Measurements from ENCODE around the gene DIS3L2. TPM values are rescaled to one million over a fixed set of nuclear protein-coding genes. Genes with fewer than 3 reads are reported as not detected.

Gene DIS3L2
- total and polyA plus RNA-seq, 3 experiments from 2014 or later: 16.4 to 29.5 (median 28.6) TPM

DNA sequence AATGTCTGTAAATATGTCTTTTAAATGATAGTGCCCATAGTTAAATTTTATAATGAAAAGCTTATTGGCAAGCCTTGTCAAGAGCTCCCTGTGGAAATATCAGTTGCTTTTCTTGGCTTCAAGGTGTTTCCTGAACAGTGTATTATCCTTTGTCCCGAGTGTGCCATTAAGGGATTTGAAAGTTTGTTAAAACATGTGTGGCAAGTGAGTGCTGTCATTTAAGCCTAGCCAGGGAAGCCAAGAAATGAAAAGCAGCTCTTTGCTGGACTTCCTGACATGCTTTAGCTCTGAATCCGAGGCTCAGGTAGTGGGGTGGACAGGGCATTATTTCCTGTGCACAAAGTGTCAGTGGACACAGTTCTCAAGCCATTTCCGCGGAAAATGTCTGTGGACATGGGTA, 111.5 kb downstream of the DIS3L2 start:
- H3K27me3 Mint-ChIP-seq: no peaks in the 10 kb centered on the region
- no peak for DNase-seq
- no peaks in the 10 kb centered on the region for H3K9me3 Mint-ChIP-seq
- POLR2A ChIA-PET: interaction anchor here (0.6 kb wide), 1 partner anchor 17 kb away, joined by 3 read pairs; no protein-coding TSS in a partner anchor
- CTCF ChIA-PET: no interaction called here
- no peaks in the 10 kb centered on the region for H3K27me3 ChIP-seq (ENCODE audit: insufficient read depth, low read length, poor library complexity, severe bottlenecking)
- H3K4me3 Mint-ChIP-seq: no peak overlapping the region
- no peak overlapping the region for H3K27ac Mint-ChIP-seq
- no peak overlapping the region for H3K4me3 ChIP-seq (ENCODE audit: low read length)
- H3K4me1 Mint-ChIP-seq: peaks cover 37 to 71% (median 57%) of the 10 kb centered on the region in 3 donors
- H3K27ac ChIP-seq (ENCODE audit: low read depth, low read length): no peak overlapping the region
- no peaks in the 10 kb centered on the region for H3K36me3 ChIP-seq (ENCODE audit: insufficient read depth, low read length)
- H3K4me1 ChIP-seq (ENCODE audit: insufficient read depth, low read length): peaks cover 13% of the 10 kb centered on the region
- peaks cover 0 to 3% (median 3%) of the 10 kb centered on the region in 3 donors for H3K36me3 Mint-ChIP-seq
- H3K9me3 ChIP-seq (ENCODE audit: low read length): no peaks in the 10 kb centered on the region

DNA sequence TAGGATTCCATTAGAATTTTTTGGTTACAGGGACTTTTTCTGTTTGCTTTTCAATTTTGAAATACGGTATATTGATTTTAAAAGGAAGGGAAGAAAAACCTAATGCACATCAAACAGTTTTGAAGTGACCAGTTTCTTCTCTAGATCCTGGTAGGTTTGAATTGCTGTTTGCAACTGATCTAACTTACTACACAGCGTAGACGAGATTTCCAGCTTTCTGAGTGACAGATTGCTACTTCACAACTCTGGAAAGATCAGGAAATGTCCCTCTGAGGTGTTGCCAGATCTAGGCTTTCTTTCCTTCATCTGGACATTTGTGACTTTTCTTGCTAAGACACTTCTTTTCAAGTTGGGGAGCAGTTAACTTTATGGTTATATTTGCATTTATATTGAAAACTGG, 112.2 kb downstream of the DIS3L2 start:
- H3K9me3 Mint-ChIP-seq: no peaks in the 10 kb centered on the region
- H3K27ac Mint-ChIP-seq: peak overlapping the region in 1 of 8 donors; percentile 19
- no peaks in the 10 kb centered on the region for H3K27me3 Mint-ChIP-seq
- H3K4me3 Mint-ChIP-seq: no peak overlapping the region
- no peaks in the 10 kb centered on the region for H3K27me3 ChIP-seq (ENCODE audit: insufficient read depth, low read length, poor library complexity, severe bottlenecking)
- peaks cover 0 to 5% (median 3%) of the 10 kb centered on the region in 3 donors for H3K36me3 Mint-ChIP-seq
- ChIA-PET CTCF (no interaction called here), POLR2A (no interaction called here)
- no peak overlapping the region for H3K27ac ChIP-seq (ENCODE audit: low read depth, low read length)
- no peaks in the 10 kb centered on the region for H3K9me3 ChIP-seq (ENCODE audit: low read length)
- no peaks in the 10 kb centered on the region for H3K36me3 ChIP-seq (ENCODE audit: insufficient read depth, low read length)
- no peak overlapping the region for H3K4me3 ChIP-seq (ENCODE audit: low read length)
- peaks cover 38 to 75% (median 60%) of the 10 kb centered on the region in 3 donors for H3K4me1 Mint-ChIP-seq
- no peak for DNase-seq
- peaks cover 13% of the 10 kb centered on the region for H3K4me1 ChIP-seq (ENCODE audit: insufficient read depth, low read length)

DNA sequence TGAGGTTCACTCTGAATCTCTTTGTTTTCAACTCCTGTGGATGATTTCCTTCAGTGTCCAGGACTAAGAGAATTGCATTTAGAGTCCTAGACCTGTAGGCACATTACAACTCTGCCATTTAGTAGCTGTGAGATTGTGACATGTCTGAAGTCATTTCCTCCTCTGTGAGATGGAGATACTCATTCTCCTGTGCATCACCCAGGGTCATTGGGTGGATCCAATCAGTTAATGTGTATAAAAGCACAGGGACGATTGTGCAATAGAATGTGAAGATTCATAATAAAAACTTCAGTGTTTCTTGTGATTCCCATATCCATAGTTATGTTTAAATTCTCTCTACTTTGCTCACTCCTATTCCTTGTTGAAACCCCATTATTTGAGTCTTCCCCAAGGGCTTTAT, 113.6 kb downstream of the DIS3L2 start:
- Histone ChIP-seq H3K27ac (ENCODE audit: low read depth, low read length) (no peak overlapping the region), H3K27me3 (ENCODE audit: insufficient read depth, low read length, poor library complexity, severe bottlenecking) (no peaks in the 10 kb centered on the region), H3K4me1 (ENCODE audit: insufficient read depth, low read length) (peaks cover 13% of the 10 kb centered on the region), H3K4me3 (ENCODE audit: low read length) (no peak overlapping the region), H3K36me3 (ENCODE audit: insufficient read depth, low read length) (no peaks in the 10 kb centered on the region), H3K9me3 (ENCODE audit: low read length) (no peaks in the 10 kb centered on the region)
- Mint-ChIP-seq H3K9me3 (no peaks in the 10 kb centered on the region), H3K27me3 (no peaks in the 10 kb centered on the region), H3K27ac (peak overlapping the region in 2 of 8 donors; percentile 4 to 16), H3K36me3 (peaks cover 3 to 7% (median 3%) of the 10 kb centered on the region in 3 donors), H3K4me3 (no peak overlapping the region), H3K4me1 (peaks cover 31 to 66% (median 59%) of the 10 kb centered on the region in 3 donors)
- CTCF ChIA-PET: no interaction called here
- POLR2A ChIA-PET: no interaction called here
- DNase-seq: no peak

DNA sequence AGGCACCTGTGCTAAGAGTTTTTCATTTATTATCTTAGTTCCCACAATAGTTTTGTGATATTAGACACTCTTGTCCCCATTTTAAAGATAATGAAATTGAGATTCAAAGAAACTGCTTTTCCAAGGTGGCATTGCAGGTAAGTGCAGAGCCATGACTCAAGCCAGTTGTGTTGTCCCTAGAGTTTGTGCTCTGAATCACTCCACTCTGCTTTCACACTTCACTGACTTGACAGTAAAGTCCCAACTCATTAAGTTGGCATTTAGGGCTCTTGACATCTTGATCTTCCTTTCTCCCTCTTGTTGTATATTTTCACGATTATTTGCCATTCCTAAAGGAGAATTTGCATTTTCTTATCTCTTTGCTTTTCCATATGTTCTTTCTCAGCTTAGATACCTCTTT, 114.3 kb downstream of the DIS3L2 start:
- no peak for DNase-seq
- H3K4me1 ChIP-seq (ENCODE audit: insufficient read depth, low read length): peaks cover 11% of the 10 kb centered on the region
- Mint-ChIP-seq H3K27me3 (no peaks in the 10 kb centered on the region), H3K27ac (peak overlapping the region in 3 of 8 donors; percentile 3 to 5 (median 4)), H3K4me1 (peaks cover 28 to 61% (median 59%) of the 10 kb centered on the region in 3 donors), H3K4me3 (no peak overlapping the region), H3K9me3 (no peaks in the 10 kb centered on the region), H3K36me3 (peaks cover 3 to 8% (median 6%) of the 10 kb centered on the region in 3 donors)
- H3K27me3 ChIP-seq (ENCODE audit: insufficient read depth, low read length, poor library complexity, severe bottlenecking): no peaks in the 10 kb centered on the region
- H3K9me3 ChIP-seq (ENCODE audit: low read length): no peaks in the 10 kb centered on the region
- CTCF ChIA-PET: no interaction called here
- POLR2A ChIA-PET: no interaction called here
- no peak overlapping the region for H3K27ac ChIP-seq (ENCODE audit: low read depth, low read length)
- H3K4me3 ChIP-seq (ENCODE audit: low read length): no peak overlapping the region
- no peaks in the 10 kb centered on the region for H3K36me3 ChIP-seq (ENCODE audit: insufficient read depth, low read length)

DNA sequence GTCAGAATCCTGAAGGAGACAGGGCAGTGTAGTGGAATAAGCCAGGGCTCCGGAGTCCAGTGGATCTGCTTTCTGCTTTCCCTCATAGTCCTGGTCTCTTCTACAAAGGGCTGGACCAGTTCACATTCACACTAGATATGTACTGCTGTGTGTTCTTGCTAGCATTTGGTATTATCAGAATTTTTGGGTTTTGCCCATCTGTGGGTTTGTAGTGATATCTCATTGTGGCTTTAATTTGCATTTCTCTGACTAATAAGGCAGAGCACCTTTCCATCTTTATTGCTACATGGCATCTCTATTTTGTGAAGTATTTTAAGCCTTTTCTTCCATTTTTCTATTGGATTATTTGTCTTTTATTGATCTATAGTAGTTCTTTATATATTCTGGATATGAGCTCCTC, 114.8 kb downstream of the DIS3L2 start:
- ChIA-PET POLR2A (no interaction called here), CTCF (no interaction called here)
- Mint-ChIP-seq H3K9me3 (peaks cover 0 to 3% (median 0%) of the 10 kb centered on the region in 5 donors), H3K27ac (peak overlapping the region in 2 of 8 donors; percentile 3 to 5), H3K4me1 (peaks cover 26 to 57% (median 57%) of the 10 kb centered on the region in 3 donors), H3K27me3 (no peaks in the 10 kb centered on the region), H3K36me3 (peaks cover 3 to 8% (median 6%) of the 10 kb centered on the region in 3 donors), H3K4me3 (no peak overlapping the region)
- Histone ChIP-seq H3K27me3 (ENCODE audit: insufficient read depth, low read length, poor library complexity, severe bottlenecking) (no peaks in the 10 kb centered on the region), H3K4me1 (ENCODE audit: insufficient read depth, low read length) (peaks cover 7% of the 10 kb centered on the region), H3K27ac (ENCODE audit: low read depth, low read length) (no peak overlapping the region), H3K9me3 (ENCODE audit: low read length) (no peaks in the 10 kb centered on the region), H3K36me3 (ENCODE audit: insufficient read depth, low read length) (no peaks in the 10 kb centered on the region), H3K4me3 (ENCODE audit: low read length) (no peak overlapping the region)
- DNase-seq: no peak

DNA sequence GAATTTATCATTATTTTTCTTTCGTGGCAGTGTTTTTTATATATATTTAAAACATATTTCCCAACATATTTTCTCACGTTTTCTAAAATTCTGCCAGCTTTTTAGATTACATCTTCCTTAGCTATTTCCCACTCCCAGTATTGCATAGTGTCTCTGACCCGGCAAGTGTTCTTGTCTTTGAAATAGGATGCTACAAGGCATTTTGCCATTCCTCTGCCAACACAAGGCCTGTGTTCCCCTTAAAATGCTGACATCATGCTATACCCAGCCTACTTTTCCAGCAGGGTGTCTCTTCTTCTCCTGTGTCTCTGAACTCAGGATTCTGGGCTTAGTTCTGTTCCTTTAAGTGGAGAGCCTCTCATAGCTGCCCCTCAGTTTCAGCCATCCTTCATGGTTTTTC, 115.2 kb downstream of the DIS3L2 start:
- CTCF ChIA-PET: no interaction called here
- Histone ChIP-seq H3K4me1 (ENCODE audit: insufficient read depth, low read length) (peaks cover 2% of the 10 kb centered on the region), H3K36me3 (ENCODE audit: insufficient read depth, low read length) (no peaks in the 10 kb centered on the region), H3K27me3 (ENCODE audit: insufficient read depth, low read length, poor library complexity, severe bottlenecking) (no peaks in the 10 kb centered on the region), H3K4me3 (ENCODE audit: low read length) (no peak overlapping the region), H3K27ac (ENCODE audit: low read depth, low read length) (no peak overlapping the region), H3K9me3 (ENCODE audit: low read length) (no peaks in the 10 kb centered on the region)
- peak overlapping the region in 1 of 8 donors; percentile 45 for H3K27ac Mint-ChIP-seq
- peaks cover 5 to 8% (median 6%) of the 10 kb centered on the region in 3 donors for H3K36me3 Mint-ChIP-seq
- POLR2A ChIA-PET: no interaction called here
- DNase-seq: no peak
- no peak overlapping the region for H3K4me3 Mint-ChIP-seq
- no peaks in the 10 kb centered on the region for H3K27me3 Mint-ChIP-seq
- peaks cover 0 to 6% (median 0%) of the 10 kb centered on the region in 5 donors for H3K9me3 Mint-ChIP-seq
- H3K4me1 Mint-ChIP-seq: peaks cover 21 to 54% (median 52%) of the 10 kb centered on the region in 3 donors

DNA sequence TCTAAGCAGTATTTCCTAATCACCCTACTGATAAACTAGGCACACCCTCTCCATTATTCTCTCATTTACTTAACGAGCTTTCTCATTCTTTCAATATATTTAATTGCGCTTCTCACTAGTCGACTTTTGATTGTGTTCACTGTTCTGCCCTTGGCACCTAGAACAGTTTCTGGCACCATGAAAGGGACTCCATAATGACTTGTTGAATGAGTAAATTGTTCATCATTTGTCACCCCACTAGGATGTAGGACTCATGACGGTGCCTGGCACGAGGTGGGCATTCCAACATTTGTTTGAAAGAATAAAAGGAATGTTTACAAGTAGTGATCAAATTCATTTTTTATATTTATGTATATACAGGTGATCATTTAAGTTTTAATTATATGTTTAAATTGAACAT, 123.7 kb downstream of the DIS3L2 start:
- DNase-seq: no peak
- Histone ChIP-seq H3K27ac (ENCODE audit: low read depth, low read length) (no peak overlapping the region), H3K4me1 (ENCODE audit: insufficient read depth, low read length) (no peaks in the 10 kb centered on the region), H3K36me3 (ENCODE audit: insufficient read depth, low read length) (peaks cover 5% of the 10 kb centered on the region), H3K27me3 (ENCODE audit: insufficient read depth, low read length, poor library complexity, severe bottlenecking) (no peaks in the 10 kb centered on the region), H3K4me3 (ENCODE audit: low read length) (no peak overlapping the region), H3K9me3 (ENCODE audit: low read length) (no peaks in the 10 kb centered on the region)
- no peaks in the 10 kb centered on the region for H3K27me3 Mint-ChIP-seq
- H3K9me3 Mint-ChIP-seq: peaks cover 0 to 13% (median 2%) of the 10 kb centered on the region in 5 donors
- H3K4me3 Mint-ChIP-seq: no peak overlapping the region
- peak overlapping the region in 1 of 8 donors; percentile 55 for H3K27ac Mint-ChIP-seq
- ChIA-PET POLR2A (no interaction called here), CTCF (no interaction called here)
- peaks cover 17 to 31% (median 20%) of the 10 kb centered on the region in 3 donors for H3K36me3 Mint-ChIP-seq
- H3K4me1 Mint-ChIP-seq: peaks cover 6 to 17% (median 7%) of the 10 kb centered on the region in 3 donors

DNA sequence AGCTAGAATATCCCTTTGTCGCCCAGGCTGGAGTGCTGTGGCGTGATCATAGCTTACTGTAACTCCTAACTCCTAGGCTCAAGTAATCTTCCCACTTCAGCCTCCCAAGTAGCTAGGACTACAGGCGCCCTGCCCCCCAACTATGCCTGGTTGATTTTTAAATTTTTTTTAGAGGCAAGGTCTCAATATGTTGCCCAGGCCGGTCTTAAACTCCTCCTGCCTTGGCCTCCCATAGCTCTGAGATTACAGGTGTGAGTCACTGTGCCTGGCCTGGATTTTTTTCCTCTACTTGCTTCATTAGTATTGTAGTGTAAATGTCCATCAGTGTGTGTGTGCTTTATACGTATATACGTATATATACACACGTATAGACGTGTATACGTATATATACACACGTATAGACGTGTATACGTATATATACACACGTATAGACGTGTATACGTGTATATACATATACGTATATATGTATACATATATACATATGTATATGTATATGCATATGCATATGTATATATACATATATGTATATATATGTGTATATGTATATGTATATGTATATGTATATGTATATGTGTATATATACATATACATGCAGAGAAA, 124.4 kb downstream of the DIS3L2 start:
- ChIA-PET POLR2A (no interaction called here), CTCF (no interaction called here)
- Histone ChIP-seq H3K27ac (ENCODE audit: low read depth, low read length) (no peak overlapping the region), H3K36me3 (ENCODE audit: insufficient read depth, low read length) (peaks cover 5% of the 10 kb centered on the region), H3K4me3 (ENCODE audit: low read length) (no peak overlapping the region), H3K4me1 (ENCODE audit: insufficient read depth, low read length) (no peaks in the 10 kb centered on the region), H3K9me3 (ENCODE audit: low read length) (no peaks in the 10 kb centered on the region), H3K27me3 (ENCODE audit: insufficient read depth, low read length, poor library complexity, severe bottlenecking) (no peaks in the 10 kb centered on the region)
- Mint-ChIP-seq H3K36me3 (peaks cover 19 to 37% (median 23%) of the 10 kb centered on the region in 3 donors), H3K27ac (no peak overlapping the region), H3K4me3 (no peak overlapping the region), H3K9me3 (peaks cover 0 to 13% (median 2%) of the 10 kb centered on the region in 5 donors), H3K27me3 (no peaks in the 10 kb centered on the region), H3K4me1 (peaks cover 6 to 21% (median 10%) of the 10 kb centered on the region in 3 donors)
- DNase-seq: no peak

All from CD8-positive, alpha-beta memory T cell (primary cell).